Muscle of leg (tissue), 16 donors: ENCODE data around the gene MEGF8. TPM values are rescaled to one million over a fixed set of nuclear protein-coding genes. Genes with fewer than 3 reads are reported as not detected.

Experiments used
- DNase-seq: peaks from one replicate; pipeline ENCODE4 v3.0.0; 2013
- H3K27ac ChIP-seq: one replicate; pipeline ENCODE4 v1.5.1; 2013; ENCODE audit warnings: mild to moderate bottlenecking, low read length, control low read depth
- H3K27me3 ChIP-seq: one replicate; pipeline ENCODE4 v1.6.1; 2013; ENCODE audit warnings: low read length; ENCODE audit not compliant: control insufficient read depth, insufficient read depth
- H3K36me3 ChIP-seq: one replicate; pipeline ENCODE4 v1.6.1; 2013; ENCODE audit warnings: low read length; ENCODE audit not compliant: control insufficient read depth, insufficient read depth
- H3K4me1 ChIP-seq: one replicate; pipeline ENCODE4 v1.6.1; 2013; ENCODE audit warnings: low read length; ENCODE audit not compliant: control insufficient read depth, insufficient read depth
- H3K4me3 ChIP-seq: one replicate; pipeline ENCODE4 v1.5.1; 2013; ENCODE audit warnings: low read length, control low read depth
- H3K9me3 ChIP-seq: replicated peaks from 2 replicates; pipeline ENCODE4 v1.6.1; 2013; ENCODE audit warnings: low read depth, low read length; ENCODE audit not compliant: control insufficient read depth
- WGBS: methylation state at CpG from one replicate; pipeline ENCODE4 v1.1.5; 2013; ENCODE audit warnings: missing lambda C conversion rate; ENCODE audit not compliant: insufficient coverage; 5-methylcytosine and 5-hydroxymethylcytosine counted together
- long read RNA-seq, 11 donors: transcript quantifications; one replicate each; lab custom pipeline, GENCODE V29; 2026
- polyA plus RNA-seq, 8 donors: library from polyadenylated mRNA; unstranded; fragments of 120-200 nt; gene quantifications; one replicate each; pipeline versions ENCODE4 v1.2.1 to v1.2.3, GENCODE V29; 2013; ENCODE audit warnings: inconsistent platforms in 1 of 8, low replicate concordance in 1 of 8; ENCODE audit not compliant: insufficient read length in 8 of 8, insufficient read depth in 1 of 8
- total RNA-seq: library from RNA; stranded (reverse); fragments of 120-200 nt; gene quantifications from one replicate; pipeline ENCODE4 v1.2.4, GENCODE V29; 2013

The MEGF8 gene, protein sequence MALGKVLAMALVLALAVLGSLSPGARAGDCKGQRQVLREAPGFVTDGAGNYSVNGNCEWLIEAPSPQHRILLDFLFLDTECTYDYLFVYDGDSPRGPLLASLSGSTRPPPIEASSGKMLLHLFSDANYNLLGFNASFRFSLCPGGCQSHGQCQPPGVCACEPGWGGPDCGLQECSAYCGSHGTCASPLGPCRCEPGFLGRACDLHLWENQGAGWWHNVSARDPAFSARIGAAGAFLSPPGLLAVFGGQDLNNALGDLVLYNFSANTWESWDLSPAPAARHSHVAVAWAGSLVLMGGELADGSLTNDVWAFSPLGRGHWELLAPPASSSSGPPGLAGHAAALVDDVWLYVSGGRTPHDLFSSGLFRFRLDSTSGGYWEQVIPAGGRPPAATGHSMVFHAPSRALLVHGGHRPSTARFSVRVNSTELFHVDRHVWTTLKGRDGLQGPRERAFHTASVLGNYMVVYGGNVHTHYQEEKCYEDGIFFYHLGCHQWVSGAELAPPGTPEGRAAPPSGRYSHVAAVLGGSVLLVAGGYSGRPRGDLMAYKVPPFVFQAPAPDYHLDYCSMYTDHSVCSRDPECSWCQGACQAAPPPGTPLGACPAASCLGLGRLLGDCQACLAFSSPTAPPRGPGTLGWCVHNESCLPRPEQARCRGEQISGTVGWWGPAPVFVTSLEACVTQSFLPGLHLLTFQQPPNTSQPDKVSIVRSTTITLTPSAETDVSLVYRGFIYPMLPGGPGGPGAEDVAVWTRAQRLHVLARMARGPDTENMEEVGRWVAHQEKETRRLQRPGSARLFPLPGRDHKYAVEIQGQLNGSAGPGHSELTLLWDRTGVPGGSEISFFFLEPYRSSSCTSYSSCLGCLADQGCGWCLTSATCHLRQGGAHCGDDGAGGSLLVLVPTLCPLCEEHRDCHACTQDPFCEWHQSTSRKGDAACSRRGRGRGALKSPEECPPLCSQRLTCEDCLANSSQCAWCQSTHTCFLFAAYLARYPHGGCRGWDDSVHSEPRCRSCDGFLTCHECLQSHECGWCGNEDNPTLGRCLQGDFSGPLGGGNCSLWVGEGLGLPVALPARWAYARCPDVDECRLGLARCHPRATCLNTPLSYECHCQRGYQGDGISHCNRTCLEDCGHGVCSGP (N-terminal part only)
- total RNA-seq (12.6 TPM), polyA plus RNA-seq (10 to 100 TPM; 24.1 to 38.9 (median 34.4) TPM)
- long read RNA-seq, donor 1 = 0 reads
- long read RNA-seq, donor 2 = 0 reads
- long read RNA-seq, donor 3 = 0 reads
- long read RNA-seq, donor 4 = 0 reads
- long read RNA-seq, donor 5, partial matches to known transcripts = 0 of 2 reads
- long read RNA-seq, donor 5, other reads (novel, unspliced or antisense) = 0 of 2 reads
- long read RNA-seq, donor 6 = 0 reads
- long read RNA-seq, donor 7 = 0 reads
- long read RNA-seq, donor 8 = 0 reads
- long read RNA-seq, donor 9, partial matches to known transcripts = 7 of 7 reads
- long read RNA-seq, donor 9, other reads (novel, unspliced or antisense) = 0 of 7 reads
- long read RNA-seq, donor 10 = 0 reads
- long read RNA-seq, donor 11 = 0 reads

DNA sequence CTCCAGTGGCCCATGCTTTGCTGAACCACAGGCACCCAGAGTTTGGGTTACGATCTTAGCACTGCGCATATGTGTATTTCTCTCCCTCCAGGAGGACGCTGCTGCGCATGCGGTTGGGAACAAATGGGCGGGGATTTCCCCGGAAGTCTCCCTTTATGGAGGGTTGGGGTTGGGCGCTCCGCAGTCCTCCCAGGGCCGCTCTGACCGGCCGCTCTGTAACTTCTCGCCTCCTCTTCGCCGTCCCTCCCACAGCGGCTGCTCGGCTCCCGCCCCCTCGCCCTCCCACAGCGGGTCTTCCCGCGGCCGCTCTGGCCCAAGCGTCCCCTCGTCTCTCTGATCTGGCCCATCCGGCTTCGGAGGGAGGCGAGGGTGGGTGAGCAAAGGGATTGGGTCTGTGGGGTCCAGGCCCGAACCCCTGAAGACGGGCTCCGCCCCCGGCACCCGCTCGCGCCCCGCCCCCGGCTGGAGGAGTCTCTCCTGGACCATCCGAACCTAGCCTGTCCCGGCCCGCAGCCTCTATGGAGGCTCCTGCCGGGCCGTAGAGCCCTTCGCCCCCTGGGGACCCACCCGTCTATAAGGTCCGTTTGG, at the start of gene MEGF8:
TSS of gene MEGF8 (plus strand) at position 328 of the 588 bp plus-strand sequence. CDS start 609 bp downstream, outside the sequence.
- Histone ChIP-seq H3K4me3 (peak within 1 kb of the TSS; percentile 98), H3K27me3 (peaks cover 43% of the 10 kb centered on the region), H3K27ac (peak within 1 kb of the TSS; percentile 82), H3K36me3 (no peaks in the 10 kb centered on the region), H3K9me3 (no peaks in the 10 kb centered on the region), H3K4me1 (peaks cover 26% of the 10 kb centered on the region)
- peak; percentile 100 for DNase-seq
- whole genome bisulfite sequencing = 0% methylated on average over 27 of the region's 45 CpGs

DNA sequence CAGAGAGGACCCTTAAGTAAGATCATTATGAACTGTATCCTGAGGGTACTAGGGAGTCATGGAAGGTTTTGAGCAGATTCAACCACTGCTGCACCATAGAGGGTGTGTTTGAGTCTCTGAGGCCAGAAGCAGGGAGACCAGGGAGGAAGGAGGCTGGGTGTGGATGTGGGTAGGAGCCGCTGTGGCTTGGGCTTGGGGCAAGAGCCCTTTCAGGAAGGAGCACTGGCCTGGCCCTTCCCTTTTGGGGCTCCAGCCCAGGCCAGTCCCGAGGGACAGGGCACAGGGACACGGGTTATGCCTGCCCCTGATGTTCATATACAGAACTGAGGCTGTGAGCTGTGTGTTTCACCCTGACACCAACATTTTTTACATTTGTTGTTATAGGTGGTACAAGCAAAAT, 49.2 kb upstream of the MEGF8 start:
- no peaks in the 10 kb centered on the region for H3K27me3 ChIP-seq
- H3K36me3 ChIP-seq = peaks cover 51% of the 10 kb centered on the region
- H3K27ac ChIP-seq = no peak overlapping the region
- no peak for DNase-seq
- 86% methylated on average over 1 of the region's 3 CpGs for WGBS
- H3K4me3 ChIP-seq = no peak overlapping the region
- H3K9me3 ChIP-seq = no peaks in the 10 kb centered on the region
- H3K4me1 ChIP-seq = peaks cover 46% of the 10 kb centered on the region

DNA sequence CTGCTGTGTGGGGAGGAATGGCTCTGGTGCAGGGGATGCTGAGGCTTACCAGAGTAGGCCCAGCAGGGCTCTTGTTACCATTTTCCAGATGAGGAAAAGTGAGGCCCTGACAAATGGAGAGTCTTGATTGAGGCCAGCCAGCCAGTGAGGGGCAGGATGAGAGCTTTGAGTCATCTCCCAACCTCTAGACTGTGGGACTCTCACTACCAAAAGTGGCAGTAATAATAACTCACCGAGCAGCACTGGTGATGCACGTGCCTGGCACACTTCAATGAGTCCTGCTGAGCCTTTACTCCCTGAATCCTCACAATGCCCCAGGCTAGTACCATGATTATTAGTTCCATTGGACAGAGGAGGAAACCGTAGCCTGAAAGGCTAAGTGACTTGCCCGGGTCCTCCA, 48.6 kb upstream of the MEGF8 start:
- H3K4me3 ChIP-seq = no peak overlapping the region
- WGBS = 70% methylated on average over 1 of the region's 4 CpGs
- DNase-seq = no peak
- peaks cover 48% of the 10 kb centered on the region for H3K36me3 ChIP-seq
- H3K9me3 ChIP-seq = no peaks in the 10 kb centered on the region
- no peaks in the 10 kb centered on the region for H3K27me3 ChIP-seq
- H3K4me1 ChIP-seq = peaks cover 49% of the 10 kb centered on the region
- no peak overlapping the region for H3K27ac ChIP-seq

DNA sequence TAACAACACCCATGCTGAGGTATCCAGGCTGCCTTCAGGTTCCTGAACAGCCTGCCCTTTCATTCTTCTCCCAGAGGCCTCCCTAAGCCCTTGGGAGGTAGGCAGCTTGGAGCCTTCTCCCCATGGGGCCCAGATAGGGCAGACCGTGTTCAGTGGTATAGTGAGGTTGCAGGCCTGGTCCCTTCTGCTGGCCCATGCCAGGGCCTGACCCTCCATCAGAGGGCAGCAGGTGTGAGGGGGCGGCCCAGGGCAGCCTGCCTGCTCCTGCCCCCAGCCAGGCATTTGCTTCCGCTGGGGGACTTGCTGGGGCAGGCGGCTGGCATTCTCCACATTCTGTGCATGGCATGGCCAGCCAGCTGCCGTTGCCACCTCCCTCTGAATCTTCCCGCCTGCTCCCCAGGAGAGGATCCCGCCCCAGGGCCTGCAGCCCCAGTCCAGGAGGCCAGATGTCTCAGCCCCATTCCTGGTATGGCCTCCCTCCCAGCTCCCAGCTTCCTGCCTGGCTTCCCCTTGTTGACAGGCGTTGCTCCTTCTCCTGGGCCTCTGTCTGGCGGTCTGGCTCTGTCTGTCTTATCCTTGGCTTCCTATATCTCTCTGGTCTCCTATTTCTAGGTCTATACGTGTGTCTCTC, 47.5 kb upstream of the MEGF8 start:
- Histone ChIP-seq H3K27ac (peak overlapping the region; percentile 95), H3K27me3 (no peaks in the 10 kb centered on the region), H3K36me3 (peaks cover 37% of the 10 kb centered on the region), H3K9me3 (no peaks in the 10 kb centered on the region), H3K4me1 (peaks cover 60% of the 10 kb centered on the region), H3K4me3 (peak overlapping the region; percentile 3)
- WGBS = 12% methylated on average over 9 of the region's 10 CpGs
- peak; percentile 81 for DNase-seq

DNA sequence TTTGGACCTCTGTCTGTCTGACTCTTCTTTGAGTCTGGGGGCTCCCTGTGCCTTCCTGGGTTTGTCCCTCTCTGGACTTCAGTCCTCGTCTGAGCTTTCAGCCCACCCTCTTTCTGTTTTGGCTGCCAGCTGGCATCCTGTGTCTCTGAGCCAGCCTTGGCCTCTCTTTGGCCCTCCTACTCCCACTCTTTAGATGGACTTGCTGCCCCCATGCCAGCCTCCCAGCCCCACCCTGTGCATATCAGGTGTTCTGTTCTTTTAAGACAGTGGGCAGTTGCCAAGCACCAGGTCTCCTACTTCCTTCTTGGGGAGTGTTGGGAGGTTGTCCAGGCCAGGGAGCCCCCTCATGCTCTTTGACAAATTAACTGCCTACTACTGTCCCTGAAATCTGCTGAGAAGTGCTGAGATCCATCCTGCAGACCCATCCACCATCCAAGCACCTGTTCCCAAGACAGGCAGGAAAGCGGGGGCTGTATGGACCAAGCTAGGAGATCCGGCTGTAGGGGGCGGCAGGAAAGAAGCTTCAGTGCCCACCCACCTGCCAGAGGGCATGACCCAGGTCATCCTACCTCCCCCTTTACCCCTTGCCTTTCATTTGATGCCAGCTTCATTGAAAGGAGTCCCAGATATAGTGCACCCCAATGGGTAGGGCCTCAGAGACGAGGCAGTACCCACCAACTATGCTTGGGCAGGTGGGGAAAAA, 46.8 kb upstream of the MEGF8 start:
- no peak overlapping the region for H3K4me3 ChIP-seq
- no peaks in the 10 kb centered on the region for H3K9me3 ChIP-seq
- 14% methylated on average over 1 of the region's 5 CpGs for WGBS
- peak; percentile 73 for DNase-seq
- no peaks in the 10 kb centered on the region for H3K27me3 ChIP-seq
- peak overlapping the region; percentile 95 for H3K27ac ChIP-seq
- peaks cover 30% of the 10 kb centered on the region for H3K36me3 ChIP-seq
- H3K4me1 ChIP-seq = peaks cover 66% of the 10 kb centered on the region

DNA sequence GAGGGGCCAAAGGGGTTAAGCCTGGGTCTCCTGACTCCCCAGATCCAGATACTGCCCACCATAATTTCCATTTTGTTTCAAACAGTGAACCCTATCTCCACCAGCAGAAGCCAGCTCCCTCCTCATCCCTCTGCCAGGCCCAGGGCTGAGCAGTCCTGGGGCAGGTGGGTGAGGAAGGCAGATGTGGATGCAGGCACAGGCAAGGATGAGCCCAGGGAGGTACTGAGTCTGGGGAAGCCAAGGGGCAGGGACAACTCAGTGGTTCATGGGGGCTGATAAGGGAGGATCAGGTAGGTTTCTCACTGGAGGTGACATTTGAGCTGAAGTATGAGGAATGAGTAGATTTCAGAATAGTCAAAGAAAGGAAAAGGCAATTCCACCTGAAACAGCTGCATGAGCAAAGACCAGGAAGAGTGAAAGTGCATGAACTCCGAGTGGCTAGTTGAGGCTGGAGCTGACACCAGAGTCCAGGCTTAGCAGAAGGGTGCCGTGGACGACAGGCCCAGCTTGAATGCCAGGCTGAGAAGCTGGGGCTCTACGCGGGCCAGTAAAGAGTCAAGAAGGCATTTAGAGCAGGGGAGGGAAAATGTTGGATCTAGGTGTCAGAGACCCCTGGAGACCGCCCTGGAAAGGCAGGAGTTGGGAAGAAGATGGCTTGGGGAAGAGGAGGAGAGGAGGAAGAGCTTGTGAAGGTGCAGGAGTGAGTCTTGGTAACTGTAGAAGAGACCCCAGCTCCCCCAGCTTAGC, 46.1 kb upstream of the MEGF8 start:
- H3K27ac ChIP-seq = peak overlapping the region; percentile 95
- peaks cover 23% of the 10 kb centered on the region for H3K36me3 ChIP-seq
- peak overlapping the region; percentile 92 for H3K4me3 ChIP-seq
- peaks cover 66% of the 10 kb centered on the region for H3K4me1 ChIP-seq
- WGBS = 10% methylated on average over 6 of the region's 6 CpGs
- no peaks in the 10 kb centered on the region for H3K9me3 ChIP-seq
- no peaks in the 10 kb centered on the region for H3K27me3 ChIP-seq
- DNase-seq = peak; percentile 47

DNA sequence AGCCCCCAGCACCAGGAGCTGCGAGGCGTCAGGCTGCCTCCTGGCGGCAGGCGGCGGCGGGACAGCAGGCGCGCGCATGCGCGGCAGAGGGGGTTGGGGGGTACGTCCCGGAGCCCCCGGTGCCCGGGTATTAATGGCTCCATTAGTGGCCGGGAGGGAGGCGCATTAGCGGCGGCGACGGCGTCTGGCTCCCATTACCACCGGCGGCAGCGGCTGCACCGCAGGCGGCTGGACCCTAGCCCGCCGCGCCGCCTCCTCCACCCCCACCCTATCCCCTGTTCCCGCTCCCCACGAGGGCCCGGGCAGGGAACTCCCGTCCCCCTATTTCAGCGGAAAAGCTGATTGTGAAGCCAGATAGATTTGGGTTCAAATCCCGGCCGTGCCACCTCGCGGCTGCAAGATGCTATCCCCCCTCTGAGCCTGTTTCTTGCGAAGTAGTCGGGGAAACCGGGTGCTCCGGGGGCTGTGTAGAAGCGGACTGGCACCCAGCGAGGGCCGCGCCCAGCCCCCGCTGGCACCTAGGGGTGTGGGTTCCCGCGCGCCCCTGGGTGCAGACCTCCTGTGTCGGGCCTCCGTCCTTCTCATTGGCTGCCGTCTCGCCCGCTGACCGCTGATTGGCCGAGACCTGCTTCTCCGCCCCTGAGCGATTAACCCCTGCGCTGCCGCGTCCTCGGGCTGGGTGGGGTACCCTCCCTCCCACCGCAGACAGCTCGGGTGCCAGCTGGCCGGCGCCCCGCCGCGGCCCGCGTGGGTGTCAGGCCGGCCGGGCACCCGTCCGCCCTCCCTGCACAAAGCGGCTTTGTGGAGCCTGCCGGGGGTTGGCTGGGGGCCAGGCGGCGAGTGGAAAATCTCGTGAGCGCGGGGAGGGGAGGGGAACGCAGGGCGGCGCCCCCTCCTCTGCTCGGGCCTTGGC, 45.3 kb upstream of the MEGF8 start:
- peak; percentile 97 for DNase-seq
- WGBS = under 1% methylated on average over 71 of the region's 89 CpGs
- peaks cover 72% of the 10 kb centered on the region for H3K4me1 ChIP-seq

More for the DNA sequence above, 45.3 kb upstream of the MEGF8 start:
- Histone ChIP-seq H3K36me3 (peaks cover 14% of the 10 kb centered on the region), H3K27me3 (no peaks in the 10 kb centered on the region), H3K9me3 (no peaks in the 10 kb centered on the region), H3K4me3 (peak overlapping the region; percentile 92), H3K27ac (peak overlapping the region; percentile 95)
